Colonic mucosa (tissue), 4 donors: ENCODE results near the gene TBX10. TPM values are rescaled to one million over a fixed set of nuclear protein-coding genes. Genes with fewer than 3 reads are reported as not detected.

Source experiments
- DNase-seq: peaks from one replicate; pipeline ENCODE4 v3.0.0-alpha.2; 2020
- H3K27ac ChIP-seq: fragments of 200-600 bp; one replicate; pipeline ENCODE4 v1.8.0; 2021
- H3K27me3 ChIP-seq: fragments of 200-600 bp; one replicate; pipeline ENCODE4 v1.8.0; 2021
- H3K36me3 ChIP-seq: fragments of 200-600 bp; one replicate; pipeline ENCODE4 v1.8.0; 2021
- H3K4me1 ChIP-seq: fragments of 200-600 bp; one replicate; pipeline ENCODE4 v1.8.0; 2021; ENCODE audit warnings: mild to moderate bottlenecking
- H3K4me3 ChIP-seq: fragments of 200-600 bp; one replicate; pipeline ENCODE4 v1.8.0; 2021
- H3K9ac ChIP-seq, 2 donors: one replicate each; pipeline ENCODE4 v1.7.0; 2013; ENCODE audit warnings: control low read depth in 2 of 2, low read depth in 2 of 2, low read length in 2 of 2
- H3K9me3 ChIP-seq: fragments of 200-600 bp; one replicate; pipeline ENCODE4 v1.8.0; 2021
- CTCF ChIP-seq: fragments of 200-600 bp; IDR thresholded peaks from one replicate; pipeline ENCODE4 v1.8.0; 2022; ENCODE audit warnings: antibody characterized with exemption, mild to moderate bottlenecking
- intact Hi-C: fragments of 100-400 bp; cut with DNase I; formaldehyde crosslinking; loops from one replicate; pipeline ENCODE4 v1.14.1; 2022
- total RNA-seq, 2 donors: library from RNA; stranded (reverse); fragmentation: NEBNext Ultra II Directional in 1 of 2; extraction: Animal tissue kit (Norgen Biotek cat#: 25700) in 1 of 2; gene quantifications; one replicate each; pipeline ENCODE4 v1.2.1, GENCODE V29; 2021
- donor health status: healthy.
- donor health status: DM: no; HTN: no; CAD: no.
- donor health status: DM: no; HTN: no; CAD: no.

Gene TBX10
- total RNA-seq, 2 donors from 2014 or later = 7.8 to 19.3 TPM

GRCh38 chr11:67630943-67631331 is 8.6 kb downstream of the TBX10 start:
- peaks cover 25% of the 10 kb centered on the region for H3K4me1 ChIP-seq
- intact Hi-C loops = no loop called here
- peak overlapping the region; percentile 74 to 85 for H3K9ac ChIP-seq
- no peaks in the 10 kb centered on the region for H3K27me3 ChIP-seq
- H3K9me3 ChIP-seq = no peaks in the 10 kb centered on the region
- H3K4me3 ChIP-seq = peak overlapping the region; percentile 63
- peak overlapping the region; percentile 97 for H3K27ac ChIP-seq
- H3K36me3 ChIP-seq = no peaks in the 10 kb centered on the region
- no peak for DNase-seq
- TF ChIP-seq CTCF = no peak

- peaks cover 25% of the 10 kb centered on the region for H3K4me1 ChIP-seq
These were observed 9.2 kb downstream of the TBX10 start for GRCh38 chr11:67630228-67630942.

GRCh38 chr11:67629386-67630227 is 10.0 kb downstream of the TBX10 start, which contains the start of gene NUDT8:
Gene NUDT8 (minus strand): TSS chr11:67629937. CDS start chr11:67629911, 26 bp downstream.
- H3K4me3 ChIP-seq = peak within 1 kb of the TSS; percentile 63
- intact Hi-C loops = loop anchor here (5.0 kb wide), 1 partner anchor 33 kb away; no protein-coding TSS in a partner anchor

More at GRCh38 chr11:67630228-67630942, 9.2 kb downstream of the TBX10 start:
- Histone ChIP-seq H3K4me3 (peak overlapping the region; percentile 63), H3K27ac (peak overlapping the region; percentile 97), H3K27me3 (no peaks in the 10 kb centered on the region), H3K36me3 (no peaks in the 10 kb centered on the region), H3K9me3 (no peaks in the 10 kb centered on the region), H3K9ac (peak overlapping the region; percentile 74 to 85)
- intact Hi-C loops = no loop called here
- peak; percentile 79 for TF ChIP-seq CTCF
- DNase-seq = peak; percentile 100

GRCh38 chr11:67628710-67629385 is 10.7 kb downstream of the TBX10 start:
- Histone ChIP-seq H3K27ac (peak overlapping the region; percentile 97), H3K9me3 (no peaks in the 10 kb centered on the region), H3K4me1 (peaks cover 21% of the 10 kb centered on the region), H3K36me3 (no peaks in the 10 kb centered on the region), H3K27me3 (no peaks in the 10 kb centered on the region), H3K9ac (peak overlapping the region; percentile 70 to 97), H3K4me3 (peak overlapping the region; percentile 63)
- intact Hi-C loops = loop anchor here (5.0 kb wide), 1 partner anchor 33 kb away; no protein-coding TSS in a partner anchor
- no peak for TF ChIP-seq CTCF
- no peak for DNase-seq

More at GRCh38 chr11:67629386-67630227, 10.0 kb downstream of the TBX10 start, which contains the start of gene NUDT8:
- Histone ChIP-seq H3K27ac (peak within 1 kb of the TSS; percentile 97), H3K9ac (peak within 1 kb of the TSS; percentile 85 to 97), H3K4me1 (peaks cover 25% of the 10 kb centered on the region), H3K27me3 (no peaks in the 10 kb centered on the region), H3K9me3 (no peaks in the 10 kb centered on the region), H3K36me3 (no peaks in the 10 kb centered on the region)
- DNase-seq = peak; percentile 89
- TF ChIP-seq CTCF = peak; percentile 92
